Activated naive CD4-positive, alpha-beta T cell treated with anti-CD3 and anti-CD28 coated beads for 36 hours (primary cell): Measurements from ENCODE around the gene STC2. TPM values are rescaled to one million over a fixed set of nuclear protein-coding genes. Genes with fewer than 3 reads are reported as not detected.

ENCODE experiments used
- microRNA-seq: library from miRNA; unstranded; fragments of <30 nt; microRNA quantifications from one replicate; pipeline ENCODE4 v1.2.0, GENCODE V29; 2022; ENCODE audit warnings: borderline microRNAs expressed, borderline replicate concordance
- total RNA-seq, 2 experiments: library from RNA; stranded (reverse); gene quantifications; one replicate each; pipeline ENCODE4 v1.2.3, GENCODE V29; 2021

STC2 gene
- total RNA-seq, 2 experiments from 2014 or later: 26.8 to 27.8 TPM

Small RNA genes lying within 50 kb of the gene (microRNA-seq; reads per million reads assigned to microRNA genes)
- not detected for gene MIR8056

Other genes starting within 250 kb of the STC2 start
- gene BNIP1, start 183.9 kb downstream of the STC2 start, total RNA-seq: 10 to 100 TPM; 29.4 to 30.4 TPM
- gene NKX2-5, start 93.2 kb downstream of the STC2 start, total RNA-seq: not detected